Peyer's patch (tissue), 4 donors: ENCODE results near the gene NDUFA11.

Experiments used
- CTCF ChIP-seq, 6 experiments: fragments of 450-650 bp in 4 of 6; fragments of 200-600 bp in 2 of 6; sonication (generic) in 1 of 6; IDR thresholded peaks; one replicate each; pipeline ENCODE4 v1.5.1; 2017 to 2019; ENCODE audit warnings: antibody characterized with exemption in 6 of 6, mild to moderate bottlenecking in 3 of 6, moderate library complexity in 1 of 6
- POLR2A ChIP-seq, 2 donors: fragments of 450-650 bp; IDR thresholded peaks; one replicate each; pipeline ENCODE4 v1.5.1; 2017; ENCODE audit warnings: antibody characterized with exemption in 2 of 2, mild to moderate bottlenecking in 2 of 2, moderate library complexity in 2 of 2

GRCh38 chr19:5870986-5871394 lies 32.6 kb downstream of the NDUFA11 start:
- TF ChIP-seq CTCF (IDR thresholded peaks at IDR 0.05) (no peak), POLR2A (IDR thresholded peaks at IDR 0.05) (no peak)
